Measurements from ENCODE around the gene EGFL8.

DNA sequence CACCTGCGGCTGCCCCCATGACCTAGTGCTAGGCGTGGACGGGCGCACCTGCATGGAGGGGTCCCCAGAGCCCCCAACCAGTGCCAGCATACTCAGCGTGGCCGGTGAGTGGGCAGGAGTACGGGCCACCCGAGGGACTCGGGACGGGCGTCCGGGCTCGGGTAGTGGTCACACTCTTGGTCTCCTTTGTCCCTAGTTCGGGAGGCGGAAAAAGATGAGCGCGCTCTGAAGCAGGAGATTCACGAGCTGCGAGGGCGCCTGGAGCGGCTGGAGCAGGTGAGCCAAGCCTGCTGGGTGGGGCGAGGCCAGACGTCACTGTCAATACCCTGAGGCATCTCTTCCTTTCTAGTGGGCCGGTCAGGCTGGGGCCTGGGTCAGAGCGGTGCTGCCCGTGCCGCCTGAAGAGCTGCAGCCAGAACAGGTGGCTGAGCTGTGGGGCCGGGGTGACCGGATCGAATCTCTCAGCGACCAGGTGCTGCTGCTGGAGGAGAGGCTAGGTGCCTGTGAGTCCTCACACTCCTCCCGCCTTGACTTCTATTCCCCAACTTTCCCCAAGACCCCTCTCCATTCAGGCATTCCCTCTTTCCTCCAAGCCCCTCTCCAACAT lies 2.9 kb downstream of the EGFL8 start:
- TF ChIP-seq POLR2A (IDR thresholded peaks at IDR 0.05) = no peak
- TF ChIP-seq, protein P1, sequence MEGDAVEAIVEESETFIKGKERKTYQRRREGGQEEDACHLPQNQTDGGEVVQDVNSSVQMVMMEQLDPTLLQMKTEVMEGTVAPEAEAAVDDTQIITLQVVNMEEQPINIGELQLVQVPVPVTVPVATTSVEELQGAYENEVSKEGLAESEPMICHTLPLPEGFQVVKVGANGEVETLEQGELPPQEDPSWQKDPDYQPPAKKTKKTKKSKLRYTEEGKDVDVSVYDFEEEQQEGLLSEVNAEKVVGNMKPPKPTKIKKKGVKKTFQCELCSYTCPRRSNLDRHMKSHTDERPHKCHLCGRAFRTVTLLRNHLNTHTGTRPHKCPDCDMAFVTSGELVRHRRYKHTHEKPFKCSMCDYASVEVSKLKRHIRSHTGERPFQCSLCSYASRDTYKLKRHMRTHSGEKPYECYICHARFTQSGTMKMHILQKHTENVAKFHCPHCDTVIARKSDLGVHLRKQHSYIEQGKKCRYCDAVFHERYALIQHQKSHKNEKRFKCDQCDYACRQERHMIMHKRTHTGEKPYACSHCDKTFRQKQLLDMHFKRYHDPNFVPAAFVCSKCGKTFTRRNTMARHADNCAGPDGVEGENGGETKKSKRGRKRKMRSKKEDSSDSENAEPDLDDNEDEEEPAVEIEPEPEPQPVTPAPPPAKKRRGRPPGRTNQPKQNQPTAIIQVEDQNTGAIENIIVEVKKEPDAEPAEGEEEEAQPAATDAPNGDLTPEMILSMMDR (IDR thresholded peaks at IDR 0.05) = no peak

All from Peyer's patch (tissue), 4 donors.